ENCODE results near the gene KRTAP6-1. TPM values are rescaled to one million over a fixed set of nuclear protein-coding genes. Genes with fewer than 3 reads are reported as not detected.

KRTAP6-1 gene, protein sequence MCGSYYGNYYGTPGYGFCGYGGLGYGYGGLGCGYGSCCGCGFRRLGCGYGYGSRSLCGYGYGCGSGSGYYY
- not detected in 2 replicates for total RNA-seq (2012; rRNA removed)
- not detected in 2 replicates for polyA plus RNA-seq (2012; rRNA removed)
- not detected in 2 replicates for polyA plus RNA-seq (2012; cell fraction: cytosol; rRNA removed)
- not detected in 2 replicates for polyA plus RNA-seq (2012; cell fraction: nucleus; rRNA removed; ENCODE audit: low replicate concordance)
- Bru-seq, nascent RNA: not detected
- BruChase-seq, experiment 1, labeled RNA remaining after a 6-hour chase: not detected
- BruChase-seq, experiment 2, labeled RNA remaining after a 2-hour chase: not detected
- long read RNA-seq: 0 reads

DNA sequence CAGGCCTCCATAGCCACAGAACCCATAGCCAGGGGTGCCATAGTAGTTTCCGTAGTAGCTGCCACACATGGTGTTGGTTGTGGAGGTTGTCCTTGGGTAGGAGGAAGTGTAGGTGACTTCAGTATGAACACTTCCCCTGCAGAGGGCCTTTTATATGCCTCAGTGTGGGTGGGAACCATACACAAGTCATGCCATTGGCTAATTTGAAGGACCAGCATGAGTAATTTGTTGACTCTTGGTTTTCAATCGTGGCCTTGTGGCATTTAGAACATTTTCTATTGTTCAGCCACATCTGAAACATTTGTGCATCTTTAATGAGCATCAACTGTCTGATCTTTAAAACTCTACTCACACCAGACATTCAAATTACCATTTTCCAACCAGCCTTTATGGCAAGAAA lies at the start of gene KRTAP6-1:
Gene KRTAP6-1, minus strand, starts transcription at position 95 of the 400 bp plus-strand sequence. Its CDS starts 26 bp downstream, at position 69.
- H3K4me3 ChIP-seq (ENCODE audit: insufficient read depth, low read depth, low read length): no peak within 1 kb of the TSS
- no peak within 1 kb of the TSS for H3K27ac ChIP-seq (ENCODE audit: insufficient read depth, low read length)
- no peaks in the 10 kb centered on the region for H3K36me3 ChIP-seq (ENCODE audit: control insufficient read depth, insufficient read depth, low read length)
- no peak within 1 kb of the TSS for H4K8ac ChIP-seq (ENCODE audit: low read depth in 2 of 2, low read length in 2 of 2)
- intact Hi-C loops (cut with micrococcal nuclease): no loop called here
- H3K4me2 ChIP-seq (ENCODE audit: low read depth, low read length): no peak within 1 kb of the TSS
- ChIA-PET POLR2A (ENCODE audit: unreplicated experiment) (no interaction called here), CTCF (interaction anchor here (0.6 kb wide), 1 partner anchor 23 kb away, joined by 3 read pairs; no protein-coding TSS in a partner anchor)
- H3K4ac ChIP-seq (ENCODE audit: low read depth, low read length): no peak within 1 kb of the TSS
- TF ChIP-seq, protein P1, sequence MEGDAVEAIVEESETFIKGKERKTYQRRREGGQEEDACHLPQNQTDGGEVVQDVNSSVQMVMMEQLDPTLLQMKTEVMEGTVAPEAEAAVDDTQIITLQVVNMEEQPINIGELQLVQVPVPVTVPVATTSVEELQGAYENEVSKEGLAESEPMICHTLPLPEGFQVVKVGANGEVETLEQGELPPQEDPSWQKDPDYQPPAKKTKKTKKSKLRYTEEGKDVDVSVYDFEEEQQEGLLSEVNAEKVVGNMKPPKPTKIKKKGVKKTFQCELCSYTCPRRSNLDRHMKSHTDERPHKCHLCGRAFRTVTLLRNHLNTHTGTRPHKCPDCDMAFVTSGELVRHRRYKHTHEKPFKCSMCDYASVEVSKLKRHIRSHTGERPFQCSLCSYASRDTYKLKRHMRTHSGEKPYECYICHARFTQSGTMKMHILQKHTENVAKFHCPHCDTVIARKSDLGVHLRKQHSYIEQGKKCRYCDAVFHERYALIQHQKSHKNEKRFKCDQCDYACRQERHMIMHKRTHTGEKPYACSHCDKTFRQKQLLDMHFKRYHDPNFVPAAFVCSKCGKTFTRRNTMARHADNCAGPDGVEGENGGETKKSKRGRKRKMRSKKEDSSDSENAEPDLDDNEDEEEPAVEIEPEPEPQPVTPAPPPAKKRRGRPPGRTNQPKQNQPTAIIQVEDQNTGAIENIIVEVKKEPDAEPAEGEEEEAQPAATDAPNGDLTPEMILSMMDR (conservative IDR thresholded peaks at IDR 0.05; ENCODE audit: low read depth, low read length): no peak
- no peak within 1 kb of the TSS for H2BK20ac ChIP-seq (ENCODE audit: low read depth, low read length)
- no peaks in the 10 kb centered on the region for H3K79me1 ChIP-seq (ENCODE audit: low read depth in 1 of 2, low read length in 2 of 2)
- H2AFZ ChIP-seq (replicated peaks; ENCODE audit: low read length, poor library complexity): no peak within 1 kb of the TSS
- BruUV-seq (replicated peaks): no TSS peak
- dilution Hi-C loops (cut with HindIII; ENCODE audit: low sequenced_read_pairs, unreplicated experiment): no loop called here
- no peak for ATAC-seq (ENCODE audit: low read depth)
- no peak for DNase-seq
- H2BK15ac ChIP-seq (ENCODE audit: low read depth, low read length): no peak within 1 kb of the TSS
- H3K9me3 ChIP-seq (ENCODE audit: control insufficient read depth, insufficient read depth, low read length): peaks cover 14% of the 10 kb centered on the region
- no peak within 1 kb of the TSS for H4K91ac ChIP-seq (ENCODE audit: insufficient read depth, low read depth, low read length)
- no peaks in the 10 kb centered on the region for H4K20me1 ChIP-seq (ENCODE audit: insufficient read depth, low read length)
- H3K14ac ChIP-seq (replicated peaks; ENCODE audit: low read depth, low read length): no peak within 1 kb of the TSS
- no peaks in the 10 kb centered on the region for H3K9me1 ChIP-seq (ENCODE audit: insufficient read depth, low read length)
- no peak within 1 kb of the TSS for H3K9ac ChIP-seq (ENCODE audit: low read depth, low read length)
- no peaks in the 10 kb centered on the region for H3K4me1 ChIP-seq (ENCODE audit: control insufficient read depth, insufficient read depth, low read length)
- no peaks in the 10 kb centered on the region for H3K27me3 ChIP-seq (ENCODE audit: control insufficient read depth, insufficient read depth, low read length)
- no peak within 1 kb of the TSS for H2BK5ac ChIP-seq (ENCODE audit: low read depth, low read length, poor library complexity, severe bottlenecking)
- no peak within 1 kb of the TSS for H4K5ac ChIP-seq (ENCODE audit: low read depth, low read length)
- H3K56ac ChIP-seq (ENCODE audit: extremely low read depth, insufficient read depth, low read length): no peak within 1 kb of the TSS
- WGBS, 2 experiments (ENCODE audit: extremely low coverage in 2 of 2, insufficient read length in 1 of 2): 0% methylated on average over 1 of the region's 2 CpGs; no CpG with 5 or more reads in 1 of the 2 experiments
- H2AK5ac ChIP-seq (ENCODE audit: low read depth, low read length): no peak within 1 kb of the TSS
- H2AK9ac ChIP-seq (replicated peaks; ENCODE audit: low read depth, low read length, poor library complexity): no peak within 1 kb of the TSS
- H2BK120ac ChIP-seq (ENCODE audit: low read depth, low read length): no peak within 1 kb of the TSS
- in situ Hi-C loops (cut with MboI; ENCODE audit: low sequenced_read_pairs): no loop called here
- H3K18ac ChIP-seq (ENCODE audit: low read depth, low read length): no peak within 1 kb of the TSS
- H3K23ac ChIP-seq (ENCODE audit: low read depth, low read length): no peak within 1 kb of the TSS
